NCI-H774 (cell line): Measurements from ENCODE around the gene CPNE9.

Experiments used
- DNase-seq: peaks from one replicate; lab custom pipeline; 2025; lab: John Stamatoyannopoulos, UW

The CPNE9 gene

DNA sequence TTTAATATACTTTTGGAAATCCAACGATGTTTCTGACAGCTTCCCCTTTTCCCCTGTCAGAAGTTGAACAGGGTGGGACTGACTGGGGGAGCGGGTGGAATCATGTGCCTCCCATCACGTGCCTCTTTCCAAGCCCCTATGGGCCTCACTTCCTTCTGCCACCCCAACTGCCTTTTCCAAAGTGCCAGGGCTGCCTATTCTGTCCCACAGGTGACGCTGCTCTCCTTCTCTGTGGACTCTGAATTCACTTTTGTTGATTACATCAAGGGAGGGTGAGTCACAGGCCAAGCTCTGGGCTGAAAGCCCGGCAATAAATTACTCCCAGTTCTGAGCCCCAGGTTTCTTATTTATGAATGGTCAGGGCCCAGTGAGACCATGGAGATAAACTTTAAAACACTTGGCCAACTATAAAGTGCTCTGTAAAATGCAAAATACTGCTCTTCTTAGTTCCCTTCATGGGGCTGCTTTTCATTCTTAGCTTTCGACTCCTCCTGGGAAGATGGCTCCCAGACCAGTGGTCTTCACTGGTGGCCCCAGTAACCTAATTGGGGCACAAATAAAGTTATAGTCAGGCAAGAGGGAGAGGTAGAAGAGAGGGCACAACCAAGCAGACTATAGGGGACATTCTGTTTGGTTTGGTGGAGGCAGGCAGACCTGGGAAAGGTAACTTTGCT lies 12.3 kb downstream of the CPNE9 start:
- DNase-seq: no peak

DNA sequence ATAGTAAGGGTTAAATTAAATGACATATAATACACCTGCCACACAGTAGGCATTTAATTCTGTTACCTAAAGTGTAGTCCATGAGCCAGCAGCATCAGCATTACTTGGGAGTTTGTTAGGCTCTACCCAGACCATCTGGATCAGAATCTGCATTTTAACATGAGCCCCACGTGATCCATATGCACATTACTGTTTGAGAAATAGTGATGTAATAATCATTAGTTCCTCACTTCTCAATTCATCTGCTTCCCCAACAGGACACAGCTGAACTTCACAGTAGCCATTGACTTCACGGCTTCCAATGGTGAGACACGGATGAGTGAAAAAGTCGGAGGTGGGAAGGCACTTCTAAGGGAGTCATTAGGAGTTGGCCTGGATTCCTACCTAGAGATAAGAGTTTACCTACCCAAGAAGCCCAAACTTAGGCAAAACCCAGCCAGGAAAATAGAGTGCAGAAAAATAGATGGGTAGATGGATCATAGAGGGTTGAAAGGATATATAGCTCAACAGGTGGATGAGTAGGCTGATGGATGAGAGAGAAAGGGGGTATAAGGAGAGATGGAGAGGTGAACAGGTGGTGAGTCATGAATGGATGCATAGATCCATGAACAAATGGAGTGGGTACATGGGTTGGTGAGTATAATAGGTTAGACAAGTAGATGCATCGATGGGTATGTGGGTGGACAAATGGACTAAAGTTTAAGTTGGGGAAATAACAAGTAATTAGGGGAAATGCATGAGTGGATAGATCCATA lies 13.3 kb downstream of the CPNE9 start:
- DNase-seq: no peak

DNA sequence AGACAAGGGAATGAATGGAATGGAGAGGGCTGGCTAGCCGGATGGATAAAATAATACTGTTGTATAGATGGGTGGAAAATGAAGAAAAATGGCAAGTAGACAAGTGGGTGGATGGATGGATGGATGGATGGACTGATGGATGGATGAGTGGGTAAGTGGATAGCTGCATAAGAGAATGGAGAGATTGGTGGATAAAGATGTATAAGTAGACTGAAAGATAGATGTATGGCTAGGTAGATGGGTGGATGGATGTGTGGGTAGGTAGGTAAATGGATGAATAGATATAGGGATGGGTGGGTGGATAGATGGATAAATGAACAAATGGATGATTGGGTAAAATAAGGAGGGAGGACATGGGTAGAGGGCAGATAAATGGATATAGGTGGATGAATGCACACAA lies 13.9 kb downstream of the CPNE9 start:
- DNase-seq: no peak

DNA sequence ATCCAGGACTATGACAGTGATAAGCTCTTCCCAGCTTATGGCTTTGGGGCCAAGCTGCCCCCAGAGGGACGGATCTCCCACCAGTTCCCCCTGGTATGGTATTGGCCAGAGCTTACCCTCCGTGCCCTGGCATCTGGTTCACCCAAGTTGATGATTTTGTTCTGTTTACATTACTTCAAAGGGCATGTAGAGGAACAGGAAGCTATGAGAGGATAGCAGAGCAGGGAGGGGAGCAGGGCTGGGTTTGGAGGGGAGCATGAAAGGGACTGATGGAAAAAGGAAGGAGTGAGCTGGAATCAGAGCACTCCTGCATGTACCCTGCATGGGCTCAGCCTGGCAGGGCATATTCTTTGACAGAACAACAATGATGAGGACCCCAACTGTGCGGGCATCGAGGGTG lies 14.5 kb downstream of the CPNE9 start:
- DNase-seq: no peak

DNA sequence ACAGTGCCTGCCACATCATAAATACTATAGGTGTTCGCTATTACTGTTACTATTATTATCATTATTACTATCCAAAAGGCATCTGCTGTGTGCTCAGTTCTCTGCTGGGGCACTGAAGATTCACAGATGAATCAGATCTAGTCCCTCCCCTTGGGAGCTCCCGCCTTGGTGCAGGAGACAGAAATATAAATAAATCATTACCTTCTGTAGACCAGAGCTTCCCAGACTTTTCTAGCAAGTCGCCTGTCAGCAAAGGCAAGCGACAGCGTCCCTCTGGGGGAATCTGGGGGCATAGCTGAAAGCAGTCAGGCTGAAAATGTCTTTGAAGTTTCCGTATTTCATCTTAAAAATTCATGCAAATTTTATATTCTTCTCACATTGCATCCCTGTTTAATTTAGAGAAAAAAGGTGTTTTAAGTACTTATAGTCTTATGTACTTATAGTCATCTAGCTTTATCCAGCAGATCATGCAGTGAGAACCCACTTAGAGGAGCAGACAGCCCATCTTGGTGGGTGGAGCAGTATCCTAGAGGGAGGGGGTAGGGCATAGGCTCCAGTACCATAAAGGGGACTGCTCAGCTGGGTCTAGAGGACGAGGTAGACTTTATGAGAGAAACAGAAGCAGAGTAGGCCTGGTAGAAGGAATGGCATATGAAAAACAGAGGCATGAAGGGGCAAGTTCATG lies 17.5 kb downstream of the CPNE9 start:
- no peak for DNase-seq

DNA sequence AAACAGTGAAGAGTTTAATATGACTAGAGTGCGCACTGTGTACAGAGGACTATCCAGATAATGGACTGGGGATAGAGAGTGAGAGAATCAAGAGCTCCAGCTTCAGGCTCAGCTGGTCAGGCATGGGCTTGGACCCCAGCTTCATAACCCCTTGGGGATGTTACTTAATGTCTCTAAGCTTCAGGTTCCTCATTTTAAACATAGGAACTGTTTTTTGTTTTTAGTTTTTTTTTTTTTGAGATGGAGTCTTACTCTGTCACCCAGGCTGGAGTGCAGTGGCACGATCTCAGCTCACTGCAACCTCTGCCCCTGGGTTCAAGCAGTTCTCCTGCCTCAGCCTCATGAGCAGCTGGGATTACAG lies 18.0 kb downstream of the CPNE9 start:
- DNase-seq: no peak

DNA sequence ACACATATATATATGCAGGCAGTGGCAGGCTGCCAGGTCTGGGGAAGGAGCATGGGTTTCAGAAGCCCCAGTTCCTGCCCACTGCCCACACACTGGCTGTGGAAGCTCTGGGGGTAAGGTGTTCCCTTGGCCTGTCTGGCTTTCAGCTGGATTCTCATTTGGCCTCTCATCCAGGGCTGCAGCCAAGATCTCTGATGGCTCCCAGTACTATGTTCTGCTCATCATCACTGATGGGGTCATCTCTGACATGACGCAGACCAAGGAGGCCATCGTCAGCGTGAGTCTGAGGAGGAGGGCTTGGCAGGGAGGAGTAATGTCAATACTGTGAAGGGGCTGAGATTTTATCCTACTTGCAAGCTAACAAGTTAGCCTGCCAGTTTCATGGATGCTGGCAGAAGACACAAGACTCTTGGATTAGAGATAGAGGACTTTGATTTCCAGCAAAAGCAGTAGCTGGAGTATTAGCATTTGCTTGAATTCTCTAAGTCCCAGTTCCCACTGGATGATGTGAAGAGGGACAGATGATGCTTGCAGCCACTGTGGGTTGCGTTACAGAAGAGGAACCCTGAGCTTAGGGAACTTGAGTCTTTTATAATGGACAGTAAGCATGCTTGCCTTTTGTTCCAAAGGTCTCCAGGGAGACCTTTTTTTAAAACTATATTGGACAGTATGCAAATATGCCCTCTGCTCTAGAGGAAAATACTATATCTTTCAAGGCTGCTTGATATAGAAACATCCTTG lies 22.3 kb downstream of the CPNE9 start:
- DNase-seq: no peak

DNA sequence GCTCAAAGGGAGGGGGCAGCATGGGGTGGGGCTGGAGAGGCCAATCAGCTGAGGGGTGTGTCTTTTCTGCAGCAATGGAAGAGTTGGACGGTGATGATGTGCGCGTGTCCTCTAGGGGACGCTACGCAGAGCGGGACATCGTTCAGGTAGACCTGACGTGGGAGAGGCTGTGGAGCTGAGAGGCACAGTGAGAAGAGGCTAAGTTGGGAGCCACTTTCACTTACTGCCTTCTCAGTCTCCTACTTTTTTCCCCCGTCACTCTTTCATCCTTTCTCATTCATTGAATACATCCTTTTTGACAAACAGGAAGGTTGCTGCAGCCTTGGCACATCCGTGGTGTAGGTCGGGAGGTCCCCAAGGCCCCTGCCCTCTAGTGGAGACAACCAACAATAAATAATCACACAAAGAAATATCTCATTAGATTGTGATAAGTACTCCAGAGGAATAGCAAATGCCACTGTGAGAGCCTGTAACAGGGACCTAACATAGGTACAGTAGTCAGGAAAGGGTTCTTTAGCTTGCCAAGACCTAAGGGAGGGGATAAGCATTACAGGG lies 23.5 kb downstream of the CPNE9 start:
- DNase-seq: no peak

DNA sequence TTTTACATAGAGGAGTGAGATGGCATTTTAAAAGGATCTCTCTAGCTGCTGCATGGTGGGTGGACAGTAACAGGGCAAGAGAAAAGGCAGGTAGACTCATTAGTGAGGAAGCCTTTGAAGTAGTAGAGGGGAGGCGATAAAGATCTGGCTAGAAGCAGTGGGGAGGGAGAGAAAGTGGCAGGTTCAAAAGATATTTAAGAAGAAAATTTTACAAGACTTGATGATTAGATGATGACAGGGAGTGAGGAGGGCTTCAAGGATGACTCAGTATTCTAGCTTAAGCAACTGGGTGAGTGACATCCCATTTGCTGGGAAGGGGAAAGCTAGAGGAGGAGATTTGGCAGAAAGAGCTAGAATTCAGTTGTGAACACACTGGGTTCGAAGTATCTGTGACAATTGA lies 24.1 kb downstream of the CPNE9 start:
- no peak for DNase-seq

DNA sequence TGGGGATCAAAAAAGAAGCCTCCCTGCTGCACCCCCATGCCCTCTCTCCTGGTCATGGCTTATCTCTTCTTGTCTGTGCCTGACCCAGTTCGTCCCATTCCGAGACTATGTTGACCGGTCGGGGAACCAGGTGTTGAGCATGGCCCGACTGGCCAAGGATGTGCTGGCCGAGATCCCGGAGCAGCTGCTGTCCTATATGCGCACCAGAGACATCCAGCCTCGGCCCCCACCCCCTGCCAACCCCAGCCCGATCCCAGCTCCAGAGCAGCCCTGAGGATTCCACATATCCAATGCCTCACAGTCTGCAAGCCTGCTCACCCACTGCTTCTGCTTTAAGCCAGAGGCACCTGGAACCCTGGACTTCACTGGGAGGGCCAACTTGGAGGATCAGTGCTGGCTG lies 25.8 kb downstream of the CPNE9 start:
- no peak for DNase-seq

DNA sequence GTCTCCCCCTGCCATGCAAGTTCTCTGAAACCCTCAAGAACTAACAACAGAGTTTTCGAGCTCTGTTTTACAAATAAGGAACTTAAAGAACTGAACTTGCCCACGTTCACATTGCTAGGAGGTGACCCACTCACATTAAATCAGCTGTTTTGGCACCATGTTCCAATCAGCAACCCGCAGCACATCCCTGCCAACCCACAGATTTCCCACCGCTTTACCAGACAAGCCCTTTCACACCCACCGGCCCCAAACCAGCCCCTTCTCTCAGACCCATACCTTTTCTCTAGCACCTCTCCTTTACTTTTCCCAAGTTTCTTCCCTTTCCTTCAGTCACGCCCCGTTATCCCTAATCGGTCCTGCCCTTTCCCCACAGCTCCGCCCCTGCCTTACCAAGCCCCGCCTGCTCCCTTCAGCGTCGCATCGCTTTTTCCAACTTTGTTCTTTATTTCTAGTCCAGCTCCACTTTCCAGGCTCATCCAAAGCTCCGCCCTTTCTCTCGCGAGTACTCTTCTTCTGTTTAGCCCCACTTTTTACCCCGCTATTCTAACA lies 27.1 kb downstream of the CPNE9 start:
- peak; percentile 70 for DNase-seq

DNA sequence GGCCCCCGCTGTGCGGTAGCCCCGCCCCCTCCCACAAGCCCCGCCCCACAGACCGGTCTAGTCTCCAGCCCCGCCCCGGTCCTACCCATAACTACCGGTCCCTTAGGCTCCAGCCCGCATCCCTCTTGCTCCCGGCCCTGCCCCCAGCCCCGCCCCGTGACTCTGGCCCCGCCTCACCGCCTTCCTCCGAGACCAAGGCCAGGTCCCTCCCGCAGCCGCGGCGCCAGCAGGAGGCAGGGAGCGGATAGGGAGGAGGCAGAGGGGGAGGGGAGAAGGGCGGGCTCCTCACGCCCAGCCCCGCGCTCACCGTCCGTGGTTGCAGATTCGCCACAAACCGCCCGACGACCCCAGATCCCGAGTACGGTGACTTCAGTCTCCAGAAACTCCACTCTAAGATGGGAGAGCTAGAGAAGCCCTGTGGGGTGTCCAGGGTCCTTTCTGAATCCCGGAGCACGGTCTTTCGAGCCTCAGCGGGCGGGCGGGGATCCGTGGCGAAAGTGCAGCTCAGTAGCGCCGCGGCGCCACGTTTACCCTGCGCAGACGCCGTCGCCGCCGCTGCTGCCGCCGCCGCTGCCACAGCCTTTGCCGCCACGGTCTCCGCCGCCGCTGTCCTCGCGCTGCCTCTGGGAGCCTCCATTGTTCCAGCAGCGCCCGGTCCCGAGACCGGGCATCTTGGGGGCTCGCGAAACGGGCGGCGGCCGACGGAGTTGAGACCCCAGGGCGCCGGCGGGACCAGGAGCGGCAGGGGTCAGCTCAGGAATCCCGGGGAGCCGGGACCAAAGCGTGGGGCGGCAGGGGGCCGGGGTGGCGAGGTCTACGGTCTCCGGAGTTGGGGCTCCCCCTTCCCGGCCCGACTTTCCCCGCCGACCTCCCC lies 27.8 kb downstream of the CPNE9 start, which contains the start of gene BRPF1:
Gene BRPF1 (plus strand): TSS at position 530 of the 874 bp plus-strand sequence. CDS start 2,406 bp downstream, outside the sequence.
- DNase-seq: peak; percentile 96

DNA sequence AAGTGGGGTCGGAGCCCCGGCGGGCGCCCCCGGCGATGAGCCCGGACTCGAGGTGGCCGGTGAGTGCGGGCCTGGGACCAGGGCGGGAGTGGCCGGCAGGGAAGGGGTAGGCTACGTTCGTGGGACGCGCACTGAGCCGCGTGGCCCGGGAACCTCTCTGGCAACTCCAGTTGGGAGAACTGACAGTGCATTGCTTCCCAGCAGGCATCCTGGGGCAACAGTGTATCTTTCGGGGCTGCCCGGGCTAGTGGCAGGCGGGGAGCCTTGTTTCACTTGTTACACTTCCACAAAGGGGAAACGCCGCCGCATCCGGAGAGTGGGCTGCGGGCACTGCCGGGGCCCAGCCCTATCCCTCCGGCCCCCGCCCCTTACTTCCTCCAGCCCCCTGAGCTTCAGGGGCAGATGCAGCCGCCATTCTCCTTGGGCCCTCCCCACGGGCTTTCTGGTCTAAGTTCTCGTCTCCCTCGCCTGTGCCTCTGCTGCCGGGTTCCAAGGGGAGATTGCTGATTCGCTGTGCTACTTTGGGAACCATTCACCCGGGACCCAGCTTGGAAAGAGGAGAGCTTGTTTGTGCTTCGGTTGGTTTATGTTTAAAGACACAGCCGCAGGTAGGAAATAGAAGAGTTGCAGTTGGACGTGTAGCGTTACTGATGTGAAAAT lies 28.6 kb downstream of the CPNE9 start:
- DNase-seq: no peak

DNA sequence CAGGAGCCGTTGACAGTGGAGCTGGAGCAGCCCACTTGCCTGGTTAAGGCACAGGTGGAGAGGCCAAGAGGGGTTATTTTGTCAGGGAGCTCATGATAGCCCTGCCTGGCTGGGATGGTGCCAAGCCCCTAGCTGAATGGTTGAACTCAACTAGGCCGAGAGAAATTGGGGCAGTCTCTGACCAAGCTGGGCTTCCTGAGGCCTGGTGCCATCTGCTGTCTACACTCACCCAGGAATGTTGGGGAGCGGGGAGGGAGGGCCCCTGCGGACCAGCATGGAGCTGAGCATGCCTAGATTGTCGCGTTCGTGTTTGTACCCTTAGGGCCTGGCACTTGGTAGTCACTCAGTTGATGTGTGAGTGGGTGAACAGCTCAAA lies 29.1 kb downstream of the CPNE9 start:
- no peak for DNase-seq

DNA sequence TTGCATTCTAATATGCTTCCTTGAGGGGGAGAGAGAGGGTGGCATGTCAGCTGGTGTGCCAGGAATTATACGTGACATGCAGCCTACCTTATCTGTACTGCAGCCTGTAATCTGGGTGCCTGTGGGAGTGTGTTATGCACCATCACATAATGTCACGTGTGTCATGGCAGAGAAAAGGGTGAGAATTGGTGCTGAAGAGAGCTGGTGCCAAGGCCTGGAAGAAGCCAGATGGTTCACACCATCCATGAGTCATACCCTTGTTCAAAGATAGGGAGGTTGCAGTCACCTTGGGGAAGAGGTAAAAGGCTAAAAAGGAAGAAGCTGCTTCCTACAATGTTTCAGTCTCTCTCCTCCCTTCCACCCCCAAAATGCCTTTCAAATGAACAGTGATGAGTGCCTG lies 33.2 kb downstream of the CPNE9 start:
- DNase-seq: no peak

DNA sequence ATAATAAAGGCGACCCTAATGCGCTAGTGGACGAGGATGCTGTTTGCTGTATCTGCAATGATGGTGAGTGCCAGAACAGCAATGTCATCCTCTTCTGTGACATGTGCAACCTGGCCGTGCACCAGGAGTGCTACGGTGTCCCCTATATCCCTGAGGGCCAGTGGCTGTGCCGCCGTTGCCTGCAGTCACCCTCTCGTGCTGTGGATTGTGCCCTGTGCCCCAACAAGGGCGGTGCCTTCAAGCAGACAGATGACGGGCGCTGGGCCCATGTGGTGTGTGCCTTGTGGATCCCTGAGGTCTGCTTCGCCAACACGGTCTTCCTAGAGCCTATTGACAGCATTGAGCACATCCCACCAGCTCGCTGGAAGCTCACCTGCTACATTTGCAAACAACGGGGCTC lies 35.5 kb downstream of the CPNE9 start:
- no peak for DNase-seq

DNA sequence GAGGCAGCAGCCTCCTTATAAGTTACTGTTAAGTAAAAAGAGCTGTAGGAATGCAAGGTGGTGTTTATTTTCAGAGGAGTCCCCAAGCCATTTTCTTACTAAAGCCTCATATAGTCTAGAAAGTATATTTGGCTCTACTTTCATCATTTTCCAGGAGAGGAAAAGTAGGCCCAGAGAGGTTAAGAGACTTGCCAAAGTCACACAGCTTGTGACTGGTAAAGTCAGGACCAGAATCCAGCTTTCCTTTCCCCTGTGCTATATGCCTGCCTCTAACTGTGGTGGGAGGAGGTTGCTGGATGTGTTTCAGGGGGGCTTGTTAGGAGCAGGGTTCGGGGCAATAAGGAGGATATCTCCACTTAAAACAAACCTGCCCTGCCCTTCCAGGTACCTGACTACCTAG lies 38.9 kb downstream of the CPNE9 start:
- DNase-seq: no peak

DNA sequence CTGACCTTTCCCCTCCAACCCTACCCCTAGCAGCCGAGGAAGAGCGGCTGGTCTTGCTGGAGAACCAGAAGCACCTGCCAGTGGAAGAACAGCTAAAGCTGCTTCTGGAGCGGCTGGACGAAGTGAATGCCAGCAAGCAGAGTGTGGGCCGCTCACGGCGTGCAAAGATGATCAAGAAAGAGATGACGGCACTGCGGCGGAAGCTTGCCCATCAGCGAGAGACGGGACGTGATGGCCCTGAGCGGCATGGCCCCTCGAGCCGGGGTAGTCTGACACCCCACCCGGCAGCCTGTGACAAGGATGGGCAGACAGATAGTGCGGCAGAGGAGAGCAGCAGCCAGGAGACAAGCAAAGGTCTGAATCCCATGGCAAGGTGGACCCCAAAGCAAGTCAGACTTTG lies 39.9 kb downstream of the CPNE9 start:
- no peak for DNase-seq

DNA sequence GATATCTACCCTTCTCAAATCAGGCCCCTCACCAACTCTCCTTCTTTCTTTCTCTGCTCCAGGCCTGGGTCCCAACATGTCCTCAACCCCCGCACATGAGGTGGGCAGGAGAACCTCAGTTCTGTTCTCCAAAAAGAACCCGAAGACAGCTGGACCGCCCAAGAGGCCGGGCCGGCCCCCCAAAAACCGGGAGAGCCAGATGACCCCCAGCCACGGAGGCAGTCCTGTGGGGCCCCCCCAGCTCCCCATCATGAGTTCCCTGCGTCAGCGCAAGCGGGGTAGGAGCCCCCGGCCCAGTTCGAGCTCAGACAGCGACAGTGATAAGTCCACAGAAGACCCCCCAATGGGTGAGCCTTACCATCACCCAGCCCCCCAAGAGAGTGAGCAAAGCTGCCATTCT lies 40.5 kb downstream of the CPNE9 start:
- DNase-seq: no peak

DNA sequence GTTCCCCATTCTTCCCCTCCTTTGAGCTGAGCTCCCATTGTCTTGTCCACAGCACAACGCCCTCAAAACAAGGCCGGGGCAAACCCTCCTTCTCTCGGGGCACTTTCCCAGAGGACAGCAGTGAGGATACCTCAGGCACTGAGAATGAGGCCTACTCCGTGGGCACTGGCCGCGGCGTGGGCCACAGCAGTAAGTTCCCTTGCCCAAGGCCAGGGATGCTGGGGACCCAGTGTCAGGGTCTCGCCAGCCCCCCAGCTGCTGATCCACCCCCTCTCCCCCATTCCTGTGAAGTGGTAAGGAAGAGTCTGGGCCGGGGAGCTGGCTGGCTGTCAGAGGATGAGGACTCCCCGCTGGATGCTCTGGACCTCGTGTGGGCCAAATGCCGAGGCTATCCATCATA lies 41.9 kb downstream of the CPNE9 start:
- no peak for DNase-seq
